Natural killer cell treated with Interleukin-12 subunit alpha and Interleukin-12 subunit beta and Interleukin-15 and Interleukin-18, amount 100 ng/mL, for 72 hours (primary cell): ENCODE data around the gene ZIC1. TPM values are rescaled to one million over a fixed set of nuclear protein-coding genes. Genes with fewer than 3 reads are reported as not detected.

Source experiments
- ATAC-seq, 2 donors: fragments of 150-1000 bp; cut with Tn5 transposase in 1 of 2; sonication (Bioruptor Pico), chemical (Tn5 transposase) in 1 of 2; 2 replicates each; pipeline ENCODE4 v1.10.0; 2021
- DNase-seq: peaks from one replicate; pipeline ENCODE4 v3.0.0; 2022; ENCODE audit warnings: low spot score
- H3K27ac Mint-ChIP-seq, 2 donors: 1 replicate in 1 of 2; 2 replicates in 1 of 2; pipeline ENCODE4 v1.8.0; 2022; ENCODE audit warnings: mixed read lengths in 2 of 2, mild to moderate bottlenecking in 1 of 2, moderate library complexity in 1 of 2
- H3K27me3 Mint-ChIP-seq, 2 donors: 1 replicate in 1 of 2; 2 replicates in 1 of 2; pipeline ENCODE4 v1.8.0; 2022; ENCODE audit warnings: mixed read lengths in 2 of 2
- H3K36me3 Mint-ChIP-seq: one replicate; pipeline ENCODE4 v1.8.0; 2022; ENCODE audit warnings: mixed read lengths
- H3K4me1 Mint-ChIP-seq, 2 donors: 1 replicate in 1 of 2; 2 replicates in 1 of 2; pipeline ENCODE4 v1.8.0; 2022; ENCODE audit warnings: low read depth in 2 of 2, mixed read lengths in 2 of 2, mild to moderate bottlenecking in 1 of 2
- H3K4me3 Mint-ChIP-seq: one replicate; pipeline ENCODE4 v1.8.0; 2022; ENCODE audit warnings: mixed read lengths
- H3K9me3 Mint-ChIP-seq: 2 replicates; pipeline ENCODE4 v1.8.0; 2022; ENCODE audit warnings: mixed read lengths
- total RNA-seq, 2 donors: library from RNA; stranded (reverse); gene quantifications; one replicate each; pipeline ENCODE4 v1.2.3, GENCODE V29; 2022

Gene ZIC1
- total RNA-seq, 2 donors from 2014 or later = not detected

- H3K27me3 Mint-ChIP-seq = peaks cover 46 to 55% of the 10 kb centered on the region in 2 donors
- ATAC-seq (no peak), DNase-seq (no peak)
- H3K27ac Mint-ChIP-seq = no peak within 1 kb of the TSS
- no peak within 1 kb of the TSS for H3K4me3 Mint-ChIP-seq
- H3K9me3 Mint-ChIP-seq = peaks cover 4% of the 10 kb centered on the region
- H3K4me1 Mint-ChIP-seq = peaks cover 4 to 11% of the 10 kb centered on the region in 2 donors
- H3K36me3 Mint-ChIP-seq = peaks cover 32% of the 10 kb centered on the region
Observed at GRCh38 chr3:147406028-147406931, 2.9 kb upstream of the ZIC1 start, which contains the start of gene ZIC4. Gene ZIC4, minus strand, starts transcription at chr3:147406543. Its CDS starts 3,746 bp downstream, at chr3:147402797.

GRCh38 chr3:147407114-147407497, 2.1 kb upstream of the ZIC1 start:
- Mint-ChIP-seq H3K27me3 (peaks cover 52 to 61% of the 10 kb centered on the region in 2 donors), H3K9me3 (peaks cover 7% of the 10 kb centered on the region), H3K4me3 (no peak overlapping the region), H3K36me3 (peaks cover 35% of the 10 kb centered on the region), H3K4me1 (peaks cover 7 to 16% of the 10 kb centered on the region in 2 donors), H3K27ac (no peak overlapping the region)
- no peak for ATAC-seq
- no peak for DNase-seq

GRCh38 chr3:147407498-147408187, 1.5 kb upstream of the ZIC1 start:
- Mint-ChIP-seq H3K9me3 (peaks cover 7% of the 10 kb centered on the region), H3K4me1 (peaks cover 7 to 16% of the 10 kb centered on the region in 2 donors), H3K36me3 (peaks cover 31% of the 10 kb centered on the region), H3K4me3 (peak overlapping the region; percentile 7), H3K27me3 (peaks cover 52 to 62% of the 10 kb centered on the region in 2 donors), H3K27ac (peak overlapping the region in 1 of 2 donors; percentile 55)
- DNase-seq (no peak), ATAC-seq (no peak)

GRCh38 chr3:147408188-147409100, 721 bp upstream of the ZIC1 start:
- DNase-seq (no peak), ATAC-seq (no peak)
- Mint-ChIP-seq H3K27ac (peak overlapping the region in 1 of 2 donors; percentile 55), H3K9me3 (peaks cover 7% of the 10 kb centered on the region), H3K4me1 (peaks cover 10 to 20% of the 10 kb centered on the region in 2 donors), H3K4me3 (peak overlapping the region; percentile 7), H3K27me3 (peaks cover 56 to 68% of the 10 kb centered on the region in 2 donors), H3K36me3 (peaks cover 34% of the 10 kb centered on the region)

GRCh38 chr3:147410116-147410525, 956 bp downstream of the ZIC1 start:
- H3K4me1 Mint-ChIP-seq = peaks cover 13 to 23% of the 10 kb centered on the region in 2 donors
- peaks cover 37% of the 10 kb centered on the region for H3K36me3 Mint-ChIP-seq
- no peak overlapping the region for H3K4me3 Mint-ChIP-seq
- DNase-seq (no peak), ATAC-seq (no peak)
- H3K27ac Mint-ChIP-seq = no peak overlapping the region
- peaks cover 51 to 72% of the 10 kb centered on the region in 2 donors for H3K27me3 Mint-ChIP-seq
- H3K9me3 Mint-ChIP-seq = peaks cover 7% of the 10 kb centered on the region

GRCh38 chr3:147410526-147411237, 1.5 kb downstream of the ZIC1 start:
- peaks cover 13 to 23% of the 10 kb centered on the region in 2 donors for H3K4me1 Mint-ChIP-seq
- H3K9me3 Mint-ChIP-seq = peaks cover 7% of the 10 kb centered on the region
- DNase-seq (no peak), ATAC-seq (no peak)
- peak overlapping the region; percentile 65 for H3K4me3 Mint-ChIP-seq
- H3K27ac Mint-ChIP-seq = peak overlapping the region; percentile 63 to 69
- H3K36me3 Mint-ChIP-seq = peaks cover 37% of the 10 kb centered on the region
- peaks cover 52 to 78% of the 10 kb centered on the region in 2 donors for H3K27me3 Mint-ChIP-seq

GRCh38 chr3:147411238-147411814, 2.2 kb downstream of the ZIC1 start:
- DNase-seq (no peak), ATAC-seq (no peak)
- H3K27me3 Mint-ChIP-seq = peaks cover 51 to 78% of the 10 kb centered on the region in 2 donors
- peaks cover 37% of the 10 kb centered on the region for H3K36me3 Mint-ChIP-seq
- peak overlapping the region; percentile 65 for H3K4me3 Mint-ChIP-seq
- H3K9me3 Mint-ChIP-seq = peaks cover 7% of the 10 kb centered on the region
- peak overlapping the region; percentile 63 to 69 for H3K27ac Mint-ChIP-seq
- peaks cover 13 to 23% of the 10 kb centered on the region in 2 donors for H3K4me1 Mint-ChIP-seq

- DNase-seq = no peak
- Mint-ChIP-seq H3K4me1 (peaks cover 13 to 23% of the 10 kb centered on the region in 2 donors), H3K36me3 (peaks cover 33% of the 10 kb centered on the region), H3K9me3 (peaks cover 7% of the 10 kb centered on the region), H3K4me3 (peak overlapping the region; percentile 65), H3K27me3 (peaks cover 48 to 75% of the 10 kb centered on the region in 2 donors), H3K27ac (peak overlapping the region in 1 of 2 donors; percentile 69)
- ATAC-seq = no peak
Observed at GRCh38 chr3:147411815-147412241, 2.7 kb downstream of the ZIC1 start.

- Mint-ChIP-seq H3K4me1 (peaks cover 13 to 23% of the 10 kb centered on the region in 2 donors), H3K27ac (no peak overlapping the region), H3K4me3 (no peak overlapping the region), H3K27me3 (peaks cover 49 to 78% of the 10 kb centered on the region in 2 donors), H3K36me3 (peaks cover 31% of the 10 kb centered on the region), H3K9me3 (peaks cover 7% of the 10 kb centered on the region)
- no peak for ATAC-seq
- no peak for DNase-seq
Observed at GRCh38 chr3:147412261-147412916, 3.2 kb downstream of the ZIC1 start.

- H3K4me1 Mint-ChIP-seq = peaks cover 13 to 20% of the 10 kb centered on the region in 2 donors
- DNase-seq (no peak), ATAC-seq (no peak)
- peaks cover 48 to 78% of the 10 kb centered on the region in 2 donors for H3K27me3 Mint-ChIP-seq
- H3K4me3 Mint-ChIP-seq = peak overlapping the region; percentile 76
- peak overlapping the region in 1 of 2 donors; percentile 63 for H3K27ac Mint-ChIP-seq
- H3K9me3 Mint-ChIP-seq = peaks cover 6% of the 10 kb centered on the region
- H3K36me3 Mint-ChIP-seq = peaks cover 25% of the 10 kb centered on the region
Observed at GRCh38 chr3:147412917-147413685, 3.9 kb downstream of the ZIC1 start.

GRCh38 chr3:147413686-147414389, 4.7 kb downstream of the ZIC1 start:
- H3K4me3 Mint-ChIP-seq = peak overlapping the region; percentile 76
- peaks cover 24% of the 10 kb centered on the region for H3K36me3 Mint-ChIP-seq
- DNase-seq (no peak), ATAC-seq (no peak)
- H3K4me1 Mint-ChIP-seq = peaks cover 13 to 18% of the 10 kb centered on the region in 2 donors
- peaks cover 4% of the 10 kb centered on the region for H3K9me3 Mint-ChIP-seq
- peak overlapping the region in 1 of 2 donors; percentile 63 for H3K27ac Mint-ChIP-seq
- H3K27me3 Mint-ChIP-seq = peaks cover 42 to 78% of the 10 kb centered on the region in 2 donors
